HEK293T (cell line): ENCODE results near the gene TOPBP1.

Experiments used
- CTCF ChIA-PET: fragments of 350-600 bp; formaldehyde crosslinking; extraction: SDS; loops from one replicate; lab custom pipeline; 2021; ENCODE audit warnings: antibody characterized with exemption, inconsistent platforms; lab: Yijun Ruan, JAX
- POLR2A ChIA-PET: fragments of 350-600 bp; formaldehyde crosslinking; extraction: SDS; loops from one replicate; lab custom pipeline; 2020; ENCODE audit warnings: antibody characterized with exemption, inconsistent platforms; lab: Yijun Ruan, JAX
- DNase-seq: peaks from one replicate; pipeline ENCODE4 v3.0.0; 2012; ENCODE audit warnings: mixed read lengths; ENCODE audit errors: extremely low spot score
- ARNT ChIP-seq: fragments of 450-650 bp; IDR thresholded peaks from 2 replicates; pipeline ENCODE4 v1.6.1; 2017; ENCODE audit warnings: mild to moderate bottlenecking
- BHLHE40 ChIP-seq: fragments of 450-650 bp; IDR thresholded peaks from 2 replicates; pipeline ENCODE4 v1.6.1; 2016; ENCODE audit warnings: mild to moderate bottlenecking, moderate library complexity, borderline replicate concordance
- CTBP1 ChIP-seq: fragments of 450-650 bp; IDR thresholded peaks from 2 replicates; pipeline ENCODE4 v1.6.1; 2016; ENCODE audit warnings: borderline replicate concordance
- ELF4 ChIP-seq: fragments of 450-650 bp; IDR thresholded peaks from 2 replicates; pipeline ENCODE4 v1.6.1; 2017; ENCODE audit warnings: antibody characterized with exemption
- FOXA1 ChIP-seq: fragments of 450-650 bp; IDR thresholded peaks from 2 replicates; pipeline ENCODE4 v1.6.1; 2016; ENCODE audit warnings: mild to moderate bottlenecking
- FOXK2 ChIP-seq: fragments of 450-650 bp; IDR thresholded peaks from 2 replicates; pipeline ENCODE4 v1.6.1; 2016; ENCODE audit warnings: mild to moderate bottlenecking
- FOXM1 ChIP-seq: fragments of 450-650 bp; IDR thresholded peaks from 2 replicates; pipeline ENCODE4 v1.6.1; 2017; ENCODE audit warnings: mild to moderate bottlenecking, borderline replicate concordance
- HDGF ChIP-seq: fragments of 450-650 bp; IDR thresholded peaks from 2 replicates; pipeline ENCODE4 v1.6.1; 2017; ENCODE audit warnings: antibody characterized with exemption, borderline replicate concordance
- L3MBTL2 ChIP-seq: fragments of 450-650 bp; conservative IDR thresholded peaks from 2 replicates; pipeline ENCODE4 v1.6.1; 2016; ENCODE audit warnings: mild to moderate bottlenecking
- LEF1 ChIP-seq: fragments of 450-650 bp; IDR thresholded peaks from 2 replicates; pipeline ENCODE4 v1.6.1; 2017; ENCODE audit warnings: mild to moderate bottlenecking, borderline replicate concordance
- NFRKB ChIP-seq: fragments of 450-650 bp; IDR thresholded peaks from 2 replicates; pipeline ENCODE4 v1.6.1; 2016; ENCODE audit warnings: mild to moderate bottlenecking, moderate library complexity
- PKNOX1 ChIP-seq: fragments of 450-650 bp; IDR thresholded peaks from 2 replicates; pipeline ENCODE4 v1.6.1; 2016
- SP1 ChIP-seq: fragments of 450-650 bp; IDR thresholded peaks from 2 replicates; pipeline ENCODE4 v1.6.1; 2017
- SUZ12 ChIP-seq: fragments of 450-650 bp; IDR thresholded peaks from 2 replicates; pipeline ENCODE4 v1.6.1; 2016; ENCODE audit warnings: mild to moderate bottlenecking
- TARDBP ChIP-seq: fragments of 450-650 bp; IDR thresholded peaks from 2 replicates; pipeline ENCODE4 v1.6.1; 2016
- ZNF384 ChIP-seq: fragments of 450-650 bp; IDR thresholded peaks from 2 replicates; pipeline ENCODE4 v1.6.1; 2016

TOPBP1 gene

GRCh38 chr3:133661454-133662277 lies at the start of gene TOPBP1:
TOPBP1 (minus strand) TSS chr3:133661941; CDS start chr3:133661127, 814 bp downstream.
- TF ChIP-seq LEF1 = no peak
- TF ChIP-seq ELF4 = peak; percentile 67
- TF ChIP-seq FOXM1 = peak; percentile 47; the same call in 1 of the 2 replicates
- POLR2A ChIA-PET = interaction anchor here (1.0 kb wide), 1 partner anchor 15 kb away, joined by 5 read pairs; no protein-coding TSS in a partner anchor

GRCh38 chr3:133711013-133711412 lies 49.3 kb upstream of the TOPBP1 start:
- ChIA-PET POLR2A (no interaction called here), CTCF (no interaction called here)
- no peak for DNase-seq
- no peak for TF ChIP-seq FOXK2
- TF ChIP-seq FOXA1 = no peak
- TF ChIP-seq ZNF384 = no peak
- no peak for TF ChIP-seq ELF4
- no peak for TF ChIP-seq ARNT
- TF ChIP-seq L3MBTL2 = no peak

More at GRCh38 chr3:133661454-133662277, at the start of gene TOPBP1:
- DNase-seq = peak; percentile 83
- CTCF ChIA-PET = no interaction called here

GRCh38 chr3:133709139-133709750 lies 47.5 kb upstream of the TOPBP1 start:
- DNase-seq = no peak
- TF ChIP-seq CTBP1 = no peak
- TF ChIP-seq FOXM1 = no peak
- TF ChIP-seq PKNOX1 = no peak
- no peak for TF ChIP-seq HDGF
- TF ChIP-seq LEF1 = no peak
- no peak for TF ChIP-seq SUZ12
- TF ChIP-seq ARNT = no peak
- TF ChIP-seq NFRKB = no peak
- TF ChIP-seq FOXK2 = no peak
- no peak for TF ChIP-seq ELF4
- TF ChIP-seq SP1 = no peak
- no peak for TF ChIP-seq L3MBTL2
- TF ChIP-seq ZNF384 = no peak
- TF ChIP-seq FOXA1 = no peak
- TF ChIP-seq TARDBP = no peak
- TF ChIP-seq BHLHE40 = no peak
- ChIA-PET CTCF (no interaction called here), POLR2A (no interaction called here)

GRCh38 chr3:133706033-133706432 lies 44.3 kb upstream of the TOPBP1 start:
- no peak for DNase-seq
- ChIA-PET CTCF (no interaction called here), POLR2A (no interaction called here)
- no peak for TF ChIP-seq CTBP1
- no peak for TF ChIP-seq SP1
- no peak for TF ChIP-seq PKNOX1
- TF ChIP-seq TARDBP = no peak
- no peak for TF ChIP-seq L3MBTL2
- no peak for TF ChIP-seq HDGF
- TF ChIP-seq BHLHE40 = no peak
- TF ChIP-seq FOXK2 = no peak
- TF ChIP-seq NFRKB = no peak
- TF ChIP-seq FOXA1 = no peak
- TF ChIP-seq ZNF384 = no peak
- TF ChIP-seq SUZ12 = no peak
- no peak for TF ChIP-seq LEF1
- no peak for TF ChIP-seq ELF4
- TF ChIP-seq ARNT = no peak
- TF ChIP-seq FOXM1 = no peak

- DNase-seq = no peak
- TF ChIP-seq PKNOX1 = no peak
- TF ChIP-seq FOXK2 = no peak
- no peak for TF ChIP-seq FOXM1
- no peak for TF ChIP-seq ARNT
- no peak for TF ChIP-seq NFRKB
- TF ChIP-seq L3MBTL2 = no peak
- no peak for TF ChIP-seq ELF4
- TF ChIP-seq LEF1 = no peak
- POLR2A ChIA-PET = no interaction called here
- CTCF ChIA-PET = no interaction called here
These were observed 42.2 kb upstream of the TOPBP1 start for GRCh38 chr3:133703915-133704314.
